ENCODE data around the gene CDY2A.
"Not testable (repeated sequence)": the region's sequence is repeated elsewhere in the genome, so short reads cannot be mapped to it uniquely, and the experiment has no call there.

The CDY2A gene

GRCh38 chrY:18025487-18025886 is at the start of gene CDY2A:
Gene CDY2A, plus strand, starts transcription at chrY:18025787. Its CDS starts 328 bp downstream, at chrY:18026115.
- not testable (repeated sequence) for DNase-seq

GRCh38 chrY:17997586-17997985 is 28.0 kb upstream of the CDY2A start:
- not testable (repeated sequence) for DNase-seq

- not testable (repeated sequence) for DNase-seq
These were observed 27.3 kb upstream of the CDY2A start for GRCh38 chrY:17998266-17998665.

GRCh38 chrY:18023897-18024296 is 1.7 kb upstream of the CDY2A start:
- DNase-seq = not testable (repeated sequence)

- not testable (repeated sequence) for DNase-seq
These were observed 3.3 kb downstream of the CDY2A start for GRCh38 chrY:18028845-18029244.

- not testable (repeated sequence) for DNase-seq
These were observed 4.6 kb downstream of the CDY2A start for GRCh38 chrY:18030178-18030577.

- DNase-seq = not testable (repeated sequence)
These were observed 8.7 kb downstream of the CDY2A start for GRCh38 chrY:18034100-18034814.

GRCh38 chrY:18034864-18035263 is 9.3 kb downstream of the CDY2A start:
- not testable (repeated sequence) for DNase-seq

- DNase-seq = not testable (repeated sequence)
These were observed 19.4 kb downstream of the CDY2A start for GRCh38 chrY:18044990-18045389.

- not testable (repeated sequence) for DNase-seq
These were observed 22.8 kb downstream of the CDY2A start for GRCh38 chrY:18048149-18049040.

- not testable (repeated sequence) for DNase-seq
These were observed 23.5 kb downstream of the CDY2A start for GRCh38 chrY:18049061-18049460.

- not testable (repeated sequence) for DNase-seq
These were observed 30.9 kb downstream of the CDY2A start for GRCh38 chrY:18056473-18056872.

- not testable (repeated sequence) for DNase-seq
These were observed 47.9 kb downstream of the CDY2A start for GRCh38 chrY:18073464-18073863.
